GM18526 (cell line): ENCODE results near the gene CPEB2.
A peak's percentile ranks its signal among the peaks of the same experiment; 100 is the strongest.

ENCODE experiments used
- POLR2A ChIP-seq: IDR thresholded peaks from 3 replicates; pipeline ENCODE4 v1.6.1; 2011; ENCODE audit not compliant: insufficient read length; ENCODE audit errors: extremely low read depth

The CPEB2 gene

DNA sequence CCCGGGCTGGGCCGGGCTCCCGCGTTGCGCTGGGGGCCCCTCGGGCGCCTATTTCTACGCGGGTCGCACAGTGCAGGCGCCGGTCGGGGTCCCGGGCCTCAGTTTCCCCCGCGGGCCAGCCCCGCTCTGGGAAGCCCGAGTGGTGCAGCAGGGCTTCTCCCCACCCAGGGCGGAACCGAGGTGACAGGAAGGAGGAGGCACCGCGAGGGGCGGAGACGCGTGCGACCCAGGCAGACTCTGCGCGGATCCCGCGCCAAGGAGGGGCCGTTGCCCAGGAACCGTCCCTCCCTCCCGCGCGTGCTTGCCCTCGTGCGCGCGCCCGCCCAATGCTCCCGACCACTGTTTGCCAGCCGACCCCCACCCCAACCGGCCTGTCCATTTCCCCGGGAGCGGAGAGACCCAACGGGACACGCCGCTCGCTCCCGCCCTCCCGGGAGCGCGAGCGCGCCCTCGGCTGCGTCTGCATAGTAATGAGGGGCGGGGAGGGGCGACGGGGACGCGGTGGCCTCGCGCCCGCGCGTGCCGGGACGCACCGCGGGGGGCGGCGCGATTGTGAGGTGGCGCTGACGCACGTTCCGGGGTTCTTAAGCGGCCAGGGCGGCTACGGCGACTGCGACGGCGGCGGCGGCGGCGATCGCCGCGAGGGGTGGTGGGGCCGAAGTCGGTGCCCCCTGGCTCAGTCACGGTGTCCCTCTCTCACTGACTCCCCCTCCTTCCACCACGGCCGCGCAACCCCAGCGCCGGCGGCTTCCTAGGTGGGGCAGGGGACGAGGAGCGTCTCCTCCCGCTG is at the start of gene CPEB2:
Gene CPEB2, plus strand, starts transcription at position 613 of the 790 bp plus-strand sequence. CDS start 193 bp downstream, outside the sequence.
- peak; percentile 99 for TF ChIP-seq POLR2A

DNA sequence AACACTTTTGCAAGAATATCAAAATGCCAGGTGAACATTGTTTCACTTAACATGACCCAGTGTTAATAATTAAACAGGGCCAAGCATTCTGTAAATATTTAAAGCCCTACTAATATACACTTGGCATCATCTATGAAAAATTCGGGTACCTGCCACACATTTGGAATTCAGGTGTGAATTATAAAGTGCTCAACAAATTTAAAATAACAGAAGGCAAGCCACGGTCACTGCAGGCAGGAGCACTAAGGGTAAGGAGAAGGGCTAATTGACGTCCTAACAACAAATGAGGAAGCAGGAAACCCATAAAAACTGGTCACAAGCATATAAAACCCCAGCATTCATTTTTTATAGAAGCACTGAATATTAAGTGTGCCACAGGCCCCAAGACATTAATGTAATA is 43.8 kb upstream of the CPEB2 start:
- TF ChIP-seq POLR2A: no peak

GRCh38 chr4:14961292-14961691 is 41.0 kb upstream of the CPEB2 start:
- no peak for TF ChIP-seq POLR2A

GRCh38 chr4:14965071-14965470 is 37.2 kb upstream of the CPEB2 start:
- no peak for TF ChIP-seq POLR2A

GRCh38 chr4:14967982-14968381 is 34.3 kb upstream of the CPEB2 start:
- no peak for TF ChIP-seq POLR2A

- no peak for TF ChIP-seq POLR2A
These were observed 24.5 kb upstream of the CPEB2 start for GRCh38 chr4:14977830-14978229.

GRCh38 chr4:14984448-14984847 is 17.8 kb upstream of the CPEB2 start:
- TF ChIP-seq POLR2A: no peak

DNA sequence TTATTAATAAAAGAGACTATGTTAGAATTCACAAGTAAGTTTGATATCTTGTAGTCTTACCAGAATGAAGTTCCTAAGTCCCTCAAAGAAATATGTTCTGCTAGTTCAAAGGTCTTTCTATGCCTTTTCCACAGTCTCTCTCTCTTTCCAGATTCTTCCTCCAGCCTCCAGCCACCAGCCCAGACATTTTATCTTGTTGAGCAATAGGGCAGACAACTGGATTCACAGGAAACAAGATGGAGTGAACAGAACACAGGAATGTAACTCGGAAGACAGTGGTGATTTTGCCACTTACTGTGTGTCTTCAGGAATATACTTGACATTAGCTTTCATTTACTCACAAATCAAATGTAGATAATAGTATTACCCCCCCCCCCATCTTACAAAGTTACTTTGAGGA is 17.1 kb upstream of the CPEB2 start:
- no peak for TF ChIP-seq POLR2A

- no peak for TF ChIP-seq POLR2A
These were observed 16.4 kb upstream of the CPEB2 start for GRCh38 chr4:14985843-14986242.

GRCh38 chr4:14987054-14987453 is 15.2 kb upstream of the CPEB2 start:
- TF ChIP-seq POLR2A: no peak

GRCh38 chr4:14990484-14990883 is 11.8 kb upstream of the CPEB2 start:
- no peak for TF ChIP-seq POLR2A

- no peak for TF ChIP-seq POLR2A
These were observed 8.0 kb upstream of the CPEB2 start for GRCh38 chr4:14994242-14994641.

DNA sequence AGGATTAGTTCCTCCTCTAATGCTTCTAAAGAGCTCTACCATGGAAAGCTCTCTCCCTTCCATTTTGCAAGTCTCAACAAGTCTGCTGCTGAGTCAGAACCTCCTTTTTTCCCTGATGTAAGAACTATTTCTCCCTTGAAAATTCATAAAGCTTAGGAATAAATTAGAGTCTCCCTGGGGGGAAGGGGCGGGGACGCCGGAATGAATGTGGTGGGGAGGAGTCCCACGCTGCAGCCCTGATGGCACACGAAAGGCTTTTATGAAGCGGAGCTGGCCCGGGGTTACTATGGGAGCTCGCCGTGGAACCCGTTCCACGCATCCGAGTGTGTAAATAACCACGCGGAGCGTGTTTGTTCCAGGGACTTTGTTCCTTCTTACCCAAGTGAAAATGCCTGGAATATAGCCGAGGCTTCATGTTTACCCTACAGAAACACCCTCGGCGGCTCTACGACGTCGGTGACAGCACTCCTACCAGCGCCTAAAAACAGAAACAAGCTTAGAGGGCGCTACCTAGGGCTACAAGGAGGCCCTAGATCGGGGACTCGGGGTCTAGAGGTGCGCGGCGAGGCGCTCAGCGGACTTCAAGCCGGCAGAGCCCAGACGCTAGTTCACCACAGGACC is 923 bp upstream of the CPEB2 start:
- TF ChIP-seq POLR2A: no peak

DNA sequence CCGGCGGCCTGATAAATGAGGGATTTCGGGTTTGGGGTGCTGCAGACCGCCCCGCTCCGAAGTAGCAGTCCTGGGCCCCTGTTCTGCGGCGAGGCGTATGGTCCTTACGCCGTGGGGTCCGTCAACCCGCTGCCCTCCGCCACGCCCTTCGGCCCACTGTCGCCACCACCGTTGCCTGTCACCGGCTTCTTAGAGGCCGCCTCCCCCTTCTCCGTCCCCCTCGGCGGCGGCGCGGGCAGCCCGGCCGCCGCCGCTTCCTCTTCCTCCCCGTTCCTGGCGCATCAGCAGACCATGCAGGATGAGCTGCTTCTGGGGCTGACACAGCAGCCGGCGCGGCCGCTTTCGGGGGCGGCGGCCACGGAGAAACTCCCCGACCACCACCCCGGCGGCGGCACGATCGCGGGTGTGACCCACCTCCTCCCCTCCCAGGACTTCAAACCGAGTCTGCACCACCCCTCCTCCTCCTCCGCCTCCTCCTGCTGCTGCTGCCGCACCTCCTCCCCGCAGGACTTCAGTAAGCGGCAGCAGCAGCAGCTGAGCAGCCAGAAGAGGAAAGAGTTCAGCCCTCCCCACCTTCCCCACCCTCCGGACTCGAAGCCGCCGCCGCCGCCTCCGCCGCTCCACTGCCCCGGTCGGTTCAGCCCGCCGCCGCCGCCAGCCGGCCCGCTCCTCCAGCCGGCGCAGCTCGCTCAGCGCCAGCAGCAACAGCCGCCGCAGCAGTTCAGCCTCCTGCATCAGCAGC is 549 bp downstream of the CPEB2 start:
- TF ChIP-seq POLR2A: no peak

DNA sequence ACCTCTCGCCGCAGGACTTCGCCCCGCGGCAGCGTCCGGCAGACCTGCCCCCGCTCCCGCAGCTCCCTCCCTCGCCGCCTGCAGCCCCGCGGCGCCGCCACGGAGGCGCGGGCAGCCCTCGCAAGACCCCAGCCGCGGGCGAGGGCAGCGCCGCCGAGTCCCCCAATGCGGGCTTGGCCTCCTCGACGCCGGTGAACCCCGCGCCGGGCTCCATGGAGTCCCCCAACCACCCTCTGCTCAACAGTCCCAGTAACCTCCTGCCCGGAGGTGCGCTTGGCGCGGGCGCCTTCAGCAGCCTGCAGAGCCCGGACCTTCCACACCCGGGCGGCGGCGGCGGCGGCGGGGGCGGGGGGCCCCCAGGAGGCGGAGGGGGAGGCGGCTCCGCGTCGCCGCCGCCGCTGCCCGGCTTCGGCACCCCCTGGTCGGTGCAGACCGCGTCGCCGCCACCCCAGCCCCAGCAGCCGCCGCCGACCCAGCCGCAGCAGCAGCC is 1.2 kb downstream of the CPEB2 start:
- peak; percentile 17 for TF ChIP-seq POLR2A

DNA sequence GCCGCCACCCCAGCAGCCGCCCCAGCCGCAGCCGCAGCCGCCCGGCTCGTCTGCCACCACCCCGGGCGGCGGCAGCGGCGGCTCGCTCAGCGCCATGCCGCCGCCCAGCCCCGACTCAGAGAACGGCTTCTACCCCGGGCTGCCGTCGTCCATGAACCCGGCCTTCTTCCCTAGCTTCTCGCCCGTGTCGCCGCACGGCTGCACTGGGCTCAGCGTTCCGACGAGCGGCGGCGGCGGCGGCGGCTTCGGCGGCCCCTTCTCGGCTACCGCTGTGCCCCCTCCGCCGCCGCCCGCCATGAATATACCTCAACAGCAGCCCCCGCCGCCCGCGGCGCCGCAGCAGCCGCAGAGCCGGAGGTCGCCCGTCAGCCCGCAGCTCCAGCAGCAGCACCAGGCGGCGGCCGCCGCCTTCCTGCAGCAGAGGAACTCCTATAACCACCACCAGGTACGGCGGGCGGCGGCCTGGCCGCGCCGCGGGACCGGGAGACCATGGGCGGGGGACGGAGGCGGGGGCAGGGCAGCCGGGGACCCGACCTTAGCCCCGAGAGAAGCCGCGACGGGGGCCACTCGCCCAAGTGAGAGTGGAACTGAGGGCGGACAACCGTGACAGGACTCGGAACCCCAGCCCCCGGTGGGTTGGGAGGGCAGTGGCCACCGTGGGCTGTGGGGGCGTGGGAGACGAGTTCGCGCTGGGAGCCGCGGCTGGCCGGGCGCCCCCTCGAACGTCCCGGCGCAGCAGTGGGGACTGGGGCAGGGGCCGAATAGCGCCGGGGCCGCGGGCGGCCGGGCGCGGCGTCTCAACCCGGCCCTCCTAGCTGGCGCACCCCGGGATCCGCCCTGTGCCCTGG is 1.8 kb downstream of the CPEB2 start:
- no peak for TF ChIP-seq POLR2A
